Activated T-cell treated with anti-CD3 and anti-CD28 coated beads, Interleukin-2, amount 50 U/mL, for 72 hours (primary cell): ENCODE results near the gene MEIS1. TPM values are rescaled to one million over a fixed set of nuclear protein-coding genes. Genes with fewer than 3 reads are reported as not detected.

Experiments
- ATAC-seq, 2 donors: fragments of 150-1000 bp; cut with Tn5 transposase; replicated peaks in 1 of 2; 2 replicates each; pipeline ENCODE4 v1.10.0; 2021; ENCODE audit warnings: moderate library complexity in 2 of 2, mild to moderate bottlenecking in 1 of 2
- DNase-seq, 2 donors: peaks; one replicate each; pipeline ENCODE4 v3.0.0; 2021 to 2022; ENCODE audit warnings: mixed read lengths in 1 of 2
- H3K27ac Mint-ChIP-seq: one replicate; pipeline ENCODE4 v1.8.0; 2022; ENCODE audit warnings: mild to moderate bottlenecking, moderate library complexity, mixed read lengths
- H3K27me3 Mint-ChIP-seq: one replicate; pipeline ENCODE4 v1.8.0; 2022; ENCODE audit warnings: low read depth, mixed read lengths
- H3K36me3 Mint-ChIP-seq, 2 donors: one replicate each; pipeline ENCODE4 v1.8.0; 2022; ENCODE audit warnings: mixed read lengths in 2 of 2, mild to moderate bottlenecking in 1 of 2; ENCODE audit not compliant: insufficient read depth in 2 of 2
- H3K4me1 Mint-ChIP-seq: one replicate; pipeline ENCODE4 v1.8.0; 2022; ENCODE audit warnings: low read depth, mixed read lengths
- H3K4me3 Mint-ChIP-seq, 2 donors: one replicate each; pipeline ENCODE4 v1.8.0; 2022; ENCODE audit warnings: mild to moderate bottlenecking in 2 of 2, mixed read lengths in 2 of 2, moderate library complexity in 2 of 2
- H3K9me3 Mint-ChIP-seq, 2 donors: one replicate each; pipeline ENCODE4 v1.8.0; 2022; ENCODE audit warnings: mixed read lengths in 2 of 2
- total RNA-seq, 2 donors: library from RNA; stranded (reverse); gene quantifications; one replicate each; pipeline ENCODE4 v1.2.3, GENCODE V29; 2022

Gene MEIS1
- total RNA-seq, 2 donors from 2014 or later, result 0.34 TPM; not detected in 1

- Mint-ChIP-seq H3K27ac (no peak overlapping the region), H3K4me3 (no peak overlapping the region), H3K36me3 (no peaks in the 10 kb centered on the region), H3K4me1 (no peaks in the 10 kb centered on the region), H3K27me3 (no peaks in the 10 kb centered on the region), H3K9me3 (no peaks in the 10 kb centered on the region)
- ATAC-seq (no peak), DNase-seq (no peak)
Observed at GRCh38 chr2:66536290-66536673, 101.4 kb downstream of the MEIS1 start.

- H3K4me3 Mint-ChIP-seq, result no peak overlapping the region
- no peaks in the 10 kb centered on the region for H3K36me3 Mint-ChIP-seq
- no peak for DNase-seq
- no peaks in the 10 kb centered on the region for H3K27me3 Mint-ChIP-seq
- ATAC-seq, result no peak
- no peak overlapping the region for H3K27ac Mint-ChIP-seq
- H3K9me3 Mint-ChIP-seq, result no peaks in the 10 kb centered on the region
- no peaks in the 10 kb centered on the region for H3K4me1 Mint-ChIP-seq
Observed at GRCh38 chr2:66536997-66537396, 102.1 kb downstream of the MEIS1 start.

GRCh38 chr2:66538291-66538690 lies 103.4 kb downstream of the MEIS1 start:
- no peak for DNase-seq
- H3K4me1 Mint-ChIP-seq, result no peaks in the 10 kb centered on the region
- H3K9me3 Mint-ChIP-seq, result no peaks in the 10 kb centered on the region
- H3K27me3 Mint-ChIP-seq, result no peaks in the 10 kb centered on the region
- no peak for ATAC-seq
- no peaks in the 10 kb centered on the region for H3K36me3 Mint-ChIP-seq
- no peak overlapping the region for H3K27ac Mint-ChIP-seq
- H3K4me3 Mint-ChIP-seq, result no peak overlapping the region

- no peaks in the 10 kb centered on the region for H3K9me3 Mint-ChIP-seq
- no peaks in the 10 kb centered on the region for H3K4me1 Mint-ChIP-seq
- no peak overlapping the region for H3K27ac Mint-ChIP-seq
- no peaks in the 10 kb centered on the region for H3K27me3 Mint-ChIP-seq
- ATAC-seq (no peak), DNase-seq (no peak)
- no peak overlapping the region for H3K4me3 Mint-ChIP-seq
- no peaks in the 10 kb centered on the region for H3K36me3 Mint-ChIP-seq
Observed at GRCh38 chr2:66539452-66539851, 104.5 kb downstream of the MEIS1 start.

GRCh38 chr2:66541646-66542045 lies 106.7 kb downstream of the MEIS1 start:
- ATAC-seq, result no peak
- H3K36me3 Mint-ChIP-seq, result no peaks in the 10 kb centered on the region
- H3K4me3 Mint-ChIP-seq, result no peak overlapping the region
- no peak for DNase-seq
- H3K4me1 Mint-ChIP-seq, result no peaks in the 10 kb centered on the region
- peaks cover 9% of the 10 kb centered on the region for H3K27me3 Mint-ChIP-seq
- H3K27ac Mint-ChIP-seq, result no peak overlapping the region
- no peaks in the 10 kb centered on the region for H3K9me3 Mint-ChIP-seq

GRCh38 chr2:66543257-66543767 lies 108.4 kb downstream of the MEIS1 start:
- Mint-ChIP-seq H3K27ac (no peak overlapping the region), H3K4me3 (no peak overlapping the region), H3K27me3 (peaks cover 9% of the 10 kb centered on the region), H3K4me1 (no peaks in the 10 kb centered on the region), H3K36me3 (no peaks in the 10 kb centered on the region), H3K9me3 (no peaks in the 10 kb centered on the region)
- no peak for ATAC-seq
- DNase-seq, result no peak

- Mint-ChIP-seq H3K9me3 (no peaks in the 10 kb centered on the region), H3K27me3 (peaks cover 9% of the 10 kb centered on the region), H3K4me1 (no peaks in the 10 kb centered on the region), H3K27ac (no peak overlapping the region), H3K4me3 (no peak overlapping the region), H3K36me3 (no peaks in the 10 kb centered on the region)
- ATAC-seq (no peak), DNase-seq (no peak)
Observed at GRCh38 chr2:66544258-66544657, 109.3 kb downstream of the MEIS1 start.

GRCh38 chr2:66545258-66545657 lies 110.3 kb downstream of the MEIS1 start:
- H3K27ac Mint-ChIP-seq, result no peak overlapping the region
- no peaks in the 10 kb centered on the region for H3K36me3 Mint-ChIP-seq
- no peaks in the 10 kb centered on the region for H3K4me1 Mint-ChIP-seq
- H3K27me3 Mint-ChIP-seq, result peaks cover 9% of the 10 kb centered on the region
- ATAC-seq, result no peak
- DNase-seq, result no peak
- H3K4me3 Mint-ChIP-seq, result no peak overlapping the region
- H3K9me3 Mint-ChIP-seq, result no peaks in the 10 kb centered on the region

GRCh38 chr2:66547118-66547517 lies 112.2 kb downstream of the MEIS1 start:
- H3K4me1 Mint-ChIP-seq, result no peaks in the 10 kb centered on the region
- H3K36me3 Mint-ChIP-seq, result no peaks in the 10 kb centered on the region

GRCh38 chr2:66547887-66548286 lies 113.0 kb downstream of the MEIS1 start:
- Mint-ChIP-seq H3K4me3 (no peak overlapping the region), H3K27ac (no peak overlapping the region), H3K27me3 (peaks cover 9% of the 10 kb centered on the region), H3K9me3 (no peaks in the 10 kb centered on the region), H3K4me1 (no peaks in the 10 kb centered on the region), H3K36me3 (no peaks in the 10 kb centered on the region)
- DNase-seq (no peak), ATAC-seq (no peak)

More at GRCh38 chr2:66547118-66547517, 112.2 kb downstream of the MEIS1 start:
- Mint-ChIP-seq H3K27ac (no peak overlapping the region), H3K4me3 (no peak overlapping the region), H3K9me3 (no peaks in the 10 kb centered on the region), H3K27me3 (peaks cover 9% of the 10 kb centered on the region)
- DNase-seq, result no peak
- ATAC-seq, result no peak

GRCh38 chr2:66548422-66548821 lies 113.5 kb downstream of the MEIS1 start:
- no peaks in the 10 kb centered on the region for H3K4me1 Mint-ChIP-seq
- ATAC-seq (no peak), DNase-seq (no peak)
- H3K36me3 Mint-ChIP-seq, result no peaks in the 10 kb centered on the region
- no peak overlapping the region for H3K4me3 Mint-ChIP-seq
- H3K27ac Mint-ChIP-seq, result no peak overlapping the region
- H3K9me3 Mint-ChIP-seq, result no peaks in the 10 kb centered on the region
- H3K27me3 Mint-ChIP-seq, result peaks cover 9% of the 10 kb centered on the region

GRCh38 chr2:66550826-66551225 lies 115.9 kb downstream of the MEIS1 start:
- Mint-ChIP-seq H3K9me3 (no peaks in the 10 kb centered on the region), H3K36me3 (no peaks in the 10 kb centered on the region), H3K4me3 (no peak overlapping the region), H3K27ac (no peak overlapping the region), H3K27me3 (peaks cover 12% of the 10 kb centered on the region), H3K4me1 (no peaks in the 10 kb centered on the region)
- no peak for ATAC-seq
- no peak for DNase-seq

- Mint-ChIP-seq H3K4me3 (no peak overlapping the region), H3K36me3 (no peaks in the 10 kb centered on the region), H3K4me1 (no peaks in the 10 kb centered on the region), H3K27me3 (peaks cover 6% of the 10 kb centered on the region), H3K9me3 (no peaks in the 10 kb centered on the region), H3K27ac (no peak overlapping the region)
- DNase-seq, result no peak
- no peak for ATAC-seq
Observed at GRCh38 chr2:66553370-66553769, 118.4 kb downstream of the MEIS1 start.

GRCh38 chr2:66555091-66555490 lies 120.2 kb downstream of the MEIS1 start:
- Mint-ChIP-seq H3K9me3 (no peaks in the 10 kb centered on the region), H3K36me3 (no peaks in the 10 kb centered on the region), H3K27ac (no peak overlapping the region), H3K4me1 (no peaks in the 10 kb centered on the region), H3K27me3 (peaks cover 6% of the 10 kb centered on the region), H3K4me3 (peak overlapping the region in 1 of 2 donors; percentile 56)
- ATAC-seq (no peak), DNase-seq (no peak)
